ENCODE measurements around the gene ADGRG1. TPM values are rescaled to one million over a fixed set of nuclear protein-coding genes. Genes with fewer than 3 reads are reported as not detected.

The ADGRG1 gene
- 100 to 1,000 TPM; 129 to 159 (median 136) TPM for total RNA-seq

- intact Hi-C loops (cut with DNase I; ENCODE audit: low total_unique reads): no loop called here
- no peak for TF ChIP-seq POLR2A (IDR thresholded peaks at IDR 0.05)
- TF ChIP-seq CTCF (IDR thresholded peaks at IDR 0.05): no peak
- 11 to 14% methylated on average over 22 to 26 of the region's 32 CpGs for WGBS, 2 donors
Observed at GRCh38 chr16:57628008-57628781, at the start of gene ADGRG1. Gene ADGRG1 (plus strand): TSS chr16:57628630. CDS start chr16:57650288, 21,658 bp downstream.

GRCh38 chr16:57579361-57579665 lies 49.1 kb upstream of the ADGRG1 start:
- TF ChIP-seq CTCF (IDR thresholded peaks at IDR 0.05) (no peak), POLR2A (IDR thresholded peaks at IDR 0.05) (no peak)
- WGBS, 2 donors: 52 to 55% methylated on average over 2 of the region's 2 CpGs
- intact Hi-C loops (cut with DNase I; ENCODE audit: low total_unique reads): loop anchor here (10.0 kb wide), 2 partner anchors 285 to 415 kb away; no protein-coding TSS in a partner anchor
- DNase-seq (ENCODE audit: low spot score in 2 of 2): no peak
- no peak overlapping the region for H3K4me3 ChIP-seq (ENCODE audit: low read depth, poor library complexity, severe bottlenecking)

More at GRCh38 chr16:57628008-57628781, at the start of gene ADGRG1:
- DNase-seq (ENCODE audit: low spot score in 2 of 2): peak; percentile 76 to 93
- peak within 1 kb of the TSS; percentile 26 for H3K4me3 ChIP-seq (ENCODE audit: low read depth, poor library complexity, severe bottlenecking)

GRCh38 chr16:57585051-57585687 lies 43.3 kb upstream of the ADGRG1 start:
- intact Hi-C loops (cut with DNase I; ENCODE audit: low total_unique reads): no loop called here
- H3K4me3 ChIP-seq (ENCODE audit: low read depth, poor library complexity, severe bottlenecking): no peak overlapping the region
- 41 to 43% methylated on average over 3 of the region's 3 CpGs for WGBS, 2 donors
- no peak for TF ChIP-seq CTCF (IDR thresholded peaks at IDR 0.05)
- TF ChIP-seq POLR2A (IDR thresholded peaks at IDR 0.05): no peak
- no peak for DNase-seq (ENCODE audit: low spot score in 2 of 2)

GRCh38 chr16:57588831-57589230 lies 39.6 kb upstream of the ADGRG1 start:
- intact Hi-C loops (cut with DNase I; ENCODE audit: low total_unique reads): no loop called here
- DNase-seq (ENCODE audit: low spot score in 2 of 2): no peak
- TF ChIP-seq CTCF (IDR thresholded peaks at IDR 0.05) (no peak), POLR2A (IDR thresholded peaks at IDR 0.05) (no peak)
- WGBS, 2 donors: 67 to 75% methylated on average over 7 of the region's 7 CpGs
- H3K4me3 ChIP-seq (ENCODE audit: low read depth, poor library complexity, severe bottlenecking): no peak overlapping the region

GRCh38 chr16:57589374-57589773 lies 39.1 kb upstream of the ADGRG1 start:
- no peak overlapping the region for H3K4me3 ChIP-seq (ENCODE audit: low read depth, poor library complexity, severe bottlenecking)
- DNase-seq (ENCODE audit: low spot score in 2 of 2): peak in 1 of 2 donors; percentile 45
- TF ChIP-seq CTCF (IDR thresholded peaks at IDR 0.05): no peak
- no peak for TF ChIP-seq POLR2A (IDR thresholded peaks at IDR 0.05)
- intact Hi-C loops (cut with DNase I; ENCODE audit: low total_unique reads): no loop called here
- 92 to 95% methylated on average over 7 of the region's 7 CpGs for WGBS, 2 donors
